OCI-LY1 (cell line): Measurements from ENCODE around the gene FBXO46.

Source experiments
- CTCF ChIP-seq: fragments of 200-600 bp; sonication (generic), shearing (Covaris generic); IDR thresholded peaks from 2 replicates; pipeline ENCODE4 v1.5.1; 2017; ENCODE audit warnings: mild to moderate bottlenecking, antibody characterized with exemption, low read length, moderate library complexity, mixed read lengths
- EZH2 ChIP-seq: fragments of 200-600 bp; sonication (generic), shearing (Covaris generic); IDR thresholded peaks from 2 replicates; pipeline ENCODE4 v1.8.0; 2017; ENCODE audit warnings: borderline replicate concordance, mixed run types, mild to moderate bottlenecking, antibody characterized with exemption, low read length, moderate library complexity, mixed read lengths

- TF ChIP-seq CTCF, result no peak
- TF ChIP-seq EZH2, result no peak
These were observed 39.1 kb upstream of the FBXO46 start for GRCh38 chr19:45769821-45770191.
